CD4-positive, alpha-beta memory T cell (primary cell): ENCODE measurements around the gene CNNM1. TPM values are rescaled to one million over a fixed set of nuclear protein-coding genes. Genes with fewer than 3 reads are reported as not detected.
A peak's percentile ranks its signal among the peaks of the same experiment; 100 is the strongest.

Source experiments
- CTCF ChIA-PET: fragments of 350-600 bp; sonication (Branson Sonifier 250); formaldehyde crosslinking; loops from one replicate; lab custom pipeline; 2021; ENCODE audit warnings: inconsistent platforms; ENCODE audit not compliant: partially characterized antibody; lab: Charles Lee
- POLR2A ChIA-PET: fragments of 350-600 bp; sonication (Branson Sonifier 250); formaldehyde crosslinking; loops from one replicate; lab custom pipeline; 2021; ENCODE audit not compliant: partially characterized antibody; lab: Charles Lee
- DNase-seq, 5 donors: peaks; one replicate each; pipeline versions ENCODE4 v3.0.0 to v3.0.0-alpha.2; 2020 to 2022; ENCODE audit warnings: mixed read lengths in 1 of 5
- H3K27ac ChIP-seq: one replicate; pipeline ENCODE4 v1.7.0; 2013; ENCODE audit warnings: low read depth, low read length
- H3K27me3 ChIP-seq: 2 replicates; pipeline ENCODE4 v1.7.0; 2013; ENCODE audit warnings: mild to moderate bottlenecking, low read length, moderate library complexity; ENCODE audit not compliant: insufficient read depth
- H3K36me3 ChIP-seq: 2 replicates; pipeline ENCODE4 v1.7.0; 2013; ENCODE audit warnings: mild to moderate bottlenecking, low read length, moderate library complexity; ENCODE audit not compliant: insufficient read depth
- H3K4me1 ChIP-seq: 2 replicates; pipeline ENCODE4 v1.7.0; 2013; ENCODE audit warnings: mild to moderate bottlenecking, low read length, moderate library complexity; ENCODE audit not compliant: insufficient read depth
- H3K4me3 ChIP-seq, 2 donors: one replicate each; pipeline ENCODE4 v1.7.0; 2013; ENCODE audit warnings: low read length in 2 of 2, mild to moderate bottlenecking in 1 of 2
- H3K9me3 ChIP-seq, 2 donors: one replicate each; pipeline ENCODE4 v1.7.0; 2013; ENCODE audit warnings: low read length in 2 of 2, control low read depth in 1 of 2; ENCODE audit not compliant: control insufficient read depth in 1 of 2
- H3K27ac Mint-ChIP-seq, 7 donors: one replicate each; pipeline ENCODE4 v1.8.0; 2020 to 2021; ENCODE audit warnings: mixed read lengths in 7 of 7, mild to moderate bottlenecking in 6 of 7, inconsistent platforms in 3 of 7, moderate library complexity in 3 of 7
- H3K27me3 Mint-ChIP-seq, 2 donors: one replicate each; pipeline ENCODE4 v1.8.0; 2020 to 2021; ENCODE audit warnings: mixed read lengths in 2 of 2
- H3K36me3 Mint-ChIP-seq, 2 donors: one replicate each; pipeline ENCODE4 v1.8.0; 2020 to 2021; ENCODE audit warnings: mixed read lengths in 2 of 2, inconsistent platforms in 1 of 2, mild to moderate bottlenecking in 1 of 2
- H3K4me1 Mint-ChIP-seq, 4 donors: one replicate each; pipeline ENCODE4 v1.8.0; 2020 to 2021; ENCODE audit warnings: mixed read lengths in 4 of 4, mild to moderate bottlenecking in 1 of 4
- H3K4me3 Mint-ChIP-seq, 8 donors: one replicate each; pipeline ENCODE4 v1.8.0; 2020 to 2021; ENCODE audit warnings: mixed read lengths in 8 of 8, mild to moderate bottlenecking in 7 of 8, moderate library complexity in 6 of 8, inconsistent platforms in 3 of 8
- H3K9me3 Mint-ChIP-seq, 8 donors: one replicate each; pipeline ENCODE4 v1.8.0; 2020 to 2021; ENCODE audit warnings: mixed read lengths in 8 of 8, mild to moderate bottlenecking in 5 of 8, inconsistent platforms in 3 of 8, moderate library complexity in 1 of 8
- intact Hi-C: fragments of 100-400 bp; cut with micrococcal nuclease; formaldehyde crosslinking; loops from one replicate; pipeline ENCODE4 v1.15.1; 2023
- polyA plus RNA-seq, 2 donors: library from polyadenylated mRNA; unstranded; fragments of 300-500 nt; fragmentation: Illumina TruSeq; gene quantifications; one replicate each; pipeline ENCODE4 v1.2.3, GENCODE V29; 2021
- total RNA-seq, 2 experiments: library from RNA; stranded (reverse); gene quantifications; one replicate each; pipeline ENCODE4 v1.2.3, GENCODE V29; 2021

Gene CNNM1
- total and polyA plus RNA-seq, 4 experiments from 2014 or later = 0.03 to 0.75 (median 0.47) TPM; not detected in 1

DNA sequence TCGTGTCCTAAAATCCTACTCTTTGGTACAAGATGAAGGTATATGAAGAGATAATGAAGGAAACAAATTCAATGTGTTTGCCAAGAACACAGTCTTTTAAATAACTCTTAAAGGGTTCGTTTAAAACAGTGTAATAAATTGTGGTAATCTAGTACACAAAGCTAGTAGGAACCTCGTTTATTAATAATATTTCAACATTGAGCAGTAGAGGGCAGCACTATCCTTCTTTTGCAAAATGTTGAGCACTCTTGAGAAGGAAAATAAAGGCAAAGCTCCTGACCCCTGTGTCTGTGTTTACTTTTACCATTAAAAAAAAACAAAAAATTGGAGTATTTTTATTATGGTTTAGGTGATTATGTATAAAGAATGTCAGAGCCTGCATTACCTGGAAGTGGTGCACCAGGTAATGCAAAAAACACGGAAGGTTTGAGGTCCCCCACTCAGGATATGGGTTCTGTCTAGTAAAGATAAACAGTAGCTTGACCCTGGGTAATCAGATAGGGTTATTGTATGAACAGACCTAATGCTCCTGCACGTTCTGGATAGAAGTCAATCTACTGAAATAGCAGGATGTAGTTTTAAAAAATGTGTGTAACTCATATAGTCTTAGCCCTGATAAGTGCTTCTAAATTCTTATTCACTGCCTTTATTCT, 107.0 kb downstream of the CNNM1 start:
- no peak overlapping the region for H3K4me3 ChIP-seq
- H3K4me1 Mint-ChIP-seq = peaks cover 12 to 24% (median 18%) of the 10 kb centered on the region in 4 donors
- no peaks in the 10 kb centered on the region for H3K27me3 Mint-ChIP-seq
- no peak overlapping the region for H3K27ac ChIP-seq
- peak in 4 of 5 donors; percentile 27 to 40 (median 39) for DNase-seq
- H3K4me1 ChIP-seq = peaks cover 10% of the 10 kb centered on the region
- H3K27me3 ChIP-seq = no peaks in the 10 kb centered on the region
- intact Hi-C loops = loop anchor here (1.0 to 10.0 kb wide), 4 partner anchors 44 to 971 kb away; no protein-coding TSS in a partner anchor
- H3K36me3 Mint-ChIP-seq = peaks cover 0 to 10% of the 10 kb centered on the region in 2 donors
- ChIA-PET CTCF (interaction anchor here (0.6 to 2.9 kb wide), 25 partner anchors 8 to 609 kb away, joined by 3 to 44 read pairs (median 5); no protein-coding TSS in a partner anchor), POLR2A (interaction anchor here (0.6 kb wide), 1 partner anchor 278 kb away, joined by 3 read pairs; no protein-coding TSS in a partner anchor)
- no peaks in the 10 kb centered on the region for H3K9me3 ChIP-seq
- H3K27ac Mint-ChIP-seq = no peak overlapping the region
- no peak overlapping the region for H3K4me3 Mint-ChIP-seq
- H3K9me3 Mint-ChIP-seq = no peaks in the 10 kb centered on the region
- H3K36me3 ChIP-seq = no peaks in the 10 kb centered on the region

DNA sequence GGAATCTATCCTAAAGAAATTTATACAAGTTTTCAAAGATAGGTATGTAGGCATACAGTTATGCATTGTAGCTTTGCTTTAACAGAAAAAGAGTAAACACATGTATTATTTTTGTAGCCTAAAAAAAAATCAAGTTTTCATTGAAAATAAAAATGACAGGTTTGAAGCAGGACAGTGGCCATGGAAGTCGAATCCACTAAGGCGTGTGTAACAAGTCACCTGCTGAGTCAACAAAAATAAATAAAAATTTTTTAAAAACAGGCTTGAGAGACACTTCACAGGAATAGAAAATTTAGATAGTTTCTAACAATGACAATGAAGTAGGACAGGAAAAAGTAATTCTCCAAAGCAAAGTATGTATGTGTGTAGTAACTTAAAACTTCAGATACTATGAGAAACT, 109.7 kb downstream of the CNNM1 start:
- H3K4me1 ChIP-seq = no peaks in the 10 kb centered on the region
- peaks cover 0 to 5% of the 10 kb centered on the region in 2 donors for H3K36me3 Mint-ChIP-seq
- peaks cover 0 to 1% (median 0%) of the 10 kb centered on the region in 8 donors for H3K9me3 Mint-ChIP-seq
- H3K27ac Mint-ChIP-seq = no peak overlapping the region
- intact Hi-C loops = loop anchor here (10.0 kb wide), 1 partner anchor 974 kb away; no protein-coding TSS in a partner anchor
- no peaks in the 10 kb centered on the region for H3K36me3 ChIP-seq
- no peaks in the 10 kb centered on the region for H3K9me3 ChIP-seq
- H3K27me3 ChIP-seq = no peaks in the 10 kb centered on the region
- H3K4me1 Mint-ChIP-seq = peaks cover 3 to 12% (median 6%) of the 10 kb centered on the region in 4 donors
- H3K4me3 ChIP-seq = no peak overlapping the region
- H3K27me3 Mint-ChIP-seq = no peaks in the 10 kb centered on the region
- H3K4me3 Mint-ChIP-seq = no peak overlapping the region
- CTCF ChIA-PET = interaction anchor here (1.4 kb wide), 1 partner anchor 12 kb away, joined by 4 read pairs; no protein-coding TSS in a partner anchor
- POLR2A ChIA-PET = no interaction called here
- no peak for DNase-seq
- no peak overlapping the region for H3K27ac ChIP-seq

DNA sequence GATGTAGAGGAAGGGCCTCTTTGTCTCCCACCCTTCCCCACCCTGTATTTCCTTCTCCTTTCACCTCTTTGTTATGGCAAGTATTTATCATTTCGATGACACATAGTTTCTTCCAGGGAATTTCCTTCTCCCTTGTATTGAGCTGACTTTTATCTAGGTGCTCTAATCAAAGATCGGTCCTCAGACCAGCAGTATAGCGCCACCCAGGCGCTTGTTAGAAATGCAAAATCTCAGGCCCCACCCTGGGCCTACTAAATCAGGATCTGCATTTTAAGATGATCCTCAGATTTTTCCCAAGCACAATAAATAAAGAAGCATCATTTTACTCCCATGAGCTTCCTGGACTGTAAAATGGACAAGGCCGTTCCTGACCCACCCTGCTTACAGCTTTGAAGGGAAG, 113.2 kb downstream of the CNNM1 start:
- Histone ChIP-seq H3K4me1 (no peaks in the 10 kb centered on the region), H3K9me3 (no peaks in the 10 kb centered on the region), H3K4me3 (no peak overlapping the region), H3K27ac (no peak overlapping the region), H3K36me3 (no peaks in the 10 kb centered on the region), H3K27me3 (no peaks in the 10 kb centered on the region)
- no peak overlapping the region for H3K4me3 Mint-ChIP-seq
- H3K4me1 Mint-ChIP-seq = no peaks in the 10 kb centered on the region
- H3K36me3 Mint-ChIP-seq = no peaks in the 10 kb centered on the region
- intact Hi-C loops = no loop called here
- peaks cover 0 to 1% (median 0%) of the 10 kb centered on the region in 8 donors for H3K9me3 Mint-ChIP-seq
- POLR2A ChIA-PET = no interaction called here
- H3K27me3 Mint-ChIP-seq = peaks cover 1 to 7% of the 10 kb centered on the region in 2 donors
- no peak for DNase-seq
- peak overlapping the region in 1 of 7 donors; percentile 4 for H3K27ac Mint-ChIP-seq
- CTCF ChIA-PET = interaction anchor here (1.4 to 2.5 kb wide), 2 partner anchors 12 to 50 kb away, joined by 3 to 8 read pairs; partner anchors contain the start of gene GOT1

DNA sequence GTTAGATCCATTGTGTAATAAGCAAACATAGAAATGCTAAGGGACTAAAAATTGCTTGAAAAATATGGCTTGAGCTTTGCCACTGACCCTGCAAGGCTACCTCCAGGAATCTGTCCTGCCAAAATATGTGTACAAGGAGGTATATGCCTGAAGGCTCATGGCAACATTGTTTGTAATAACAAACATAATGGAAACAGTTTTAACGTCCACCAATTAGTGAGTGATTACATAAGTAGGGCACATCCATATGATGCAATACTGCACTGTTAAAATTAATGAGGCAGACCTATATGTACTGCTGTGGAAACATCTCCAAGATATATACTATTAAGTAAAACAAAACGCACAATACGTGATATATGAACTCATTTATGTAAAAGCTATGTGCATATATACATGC, 114.3 kb downstream of the CNNM1 start:
- no peaks in the 10 kb centered on the region for H3K36me3 Mint-ChIP-seq
- intact Hi-C loops = no loop called here
- H3K4me1 Mint-ChIP-seq = no peaks in the 10 kb centered on the region
- no peak overlapping the region for H3K4me3 Mint-ChIP-seq
- CTCF ChIA-PET = interaction anchor here (1.4 to 2.5 kb wide), 3 partner anchors 8 to 51 kb away, joined by 3 to 8 read pairs (median 6); partner anchors contain the start of gene GOT1
- Histone ChIP-seq H3K4me1 (no peaks in the 10 kb centered on the region), H3K9me3 (no peaks in the 10 kb centered on the region), H3K27ac (no peak overlapping the region), H3K4me3 (no peak overlapping the region), H3K27me3 (no peaks in the 10 kb centered on the region), H3K36me3 (no peaks in the 10 kb centered on the region)
- POLR2A ChIA-PET = no interaction called here
- no peak overlapping the region for H3K27ac Mint-ChIP-seq
- H3K27me3 Mint-ChIP-seq = peaks cover 1 to 8% of the 10 kb centered on the region in 2 donors
- peaks cover 0 to 1% (median 0%) of the 10 kb centered on the region in 8 donors for H3K9me3 Mint-ChIP-seq
- no peak for DNase-seq

Other genes with a start within 250 kb of the CNNM1 start
- under 1 TPM in 1 of 2 experiments, not detected in 1; 0.12 TPM for gene HPSE2, start 93.5 kb upstream of the CNNM1 start, total RNA-seq
- gene HPSE2, start 93.5 kb upstream of the CNNM1 start, polyA plus RNA-seq = under 1 TPM in 1 of 2 donors, not detected in 1; 0.09 TPM
- gene GOT1, start 101.3 kb downstream of the CNNM1 start, total RNA-seq = 10 to 100 TPM; 10.3 to 10.4 TPM
- gene GOT1, start 101.3 kb downstream of the CNNM1 start, polyA plus RNA-seq = 10 to 100 TPM; 18.8 to 19.4 TPM
- gene NKX2-3, start 203.6 kb downstream of the CNNM1 start, total RNA-seq = not detected
- gene NKX2-3, start 203.6 kb downstream of the CNNM1 start, polyA plus RNA-seq = under 1 TPM in 1 of 2 donors, not detected in 1; 0.09 TPM